ENCODE data around the gene HOXC11.

- TF ChIP-seq POLR2A (IDR thresholded peaks at IDR 0.05; ENCODE audit: low read depth, low read length) (no peak), POLR2AphosphoS5 (IDR thresholded peaks at IDR 0.05; ENCODE audit: low read depth, low read length) (no peak), SPI1 (IDR thresholded peaks at IDR 0.05; ENCODE audit: low read depth, low read length) (no peak), TAF1 (IDR thresholded peaks at IDR 0.05; ENCODE audit: low read depth, low read length) (no peak), PAX5 (IDR thresholded peaks at IDR 0.05; ENCODE audit: insufficient read depth, low read length, severe bottlenecking) (no peak)
Measured at GRCh38 chr12:53977596-53978445, 4.9 kb downstream of the HOXC11 start.
